T-cell (primary cell): ENCODE data around the gene PTPRS. TPM values are rescaled to one million over a fixed set of nuclear protein-coding genes. Genes with fewer than 3 reads are reported as not detected.
"Not testable (repeated sequence)": the region's sequence is repeated elsewhere in the genome, so short reads cannot be mapped to it uniquely, and the experiment has no call there.

Source experiments
- ATAC-seq, 4 experiments: fragments of 200-7000 bp in 3 of 4; fragments of 150-1000 bp in 1 of 4; cut with Tn5 transposase; replicated peaks in 1 of 4; 1 replicate in 3 of 4; 2 replicates in 1 of 4; pipeline ENCODE4 v1.10.0; 2021; ENCODE audit warnings: moderate library complexity in 3 of 4, mild to moderate bottlenecking in 2 of 4, moderate number of reproducible peaks in 1 of 4
- CTCF ChIA-PET, 2 donors: fragments of 300-600 bp; sonication (Branson Sonifier 250); formaldehyde crosslinking; loops; one replicate each; lab custom pipeline; 2022; ENCODE audit warnings: antibody characterized with exemption in 2 of 2; lab: Charles Lee
- POLR2A ChIA-PET, 2 donors: fragments of 300-600 bp; sonication (Branson Sonifier 250); formaldehyde crosslinking; loops; one replicate each; lab custom pipeline; 2022; ENCODE audit warnings: antibody characterized with exemption in 2 of 2; lab: Charles Lee
- DNase-seq, 35 experiments: peaks; one replicate each; pipeline versions ENCODE4 v3.0.0 to v3.0.0-alpha.2; 2013 to 2023
- H3K27ac ChIP-seq: one replicate; pipeline ENCODE4 v1.5.1; 2013; ENCODE audit warnings: low read length
- H3K27me3 ChIP-seq, 2 experiments: replicated peaks in 1 of 2; 1 replicate in 1 of 2; 2 replicates in 1 of 2; pipeline versions ENCODE4 v1.6.1 to v1.7.0; 2013; ENCODE audit warnings: low read length in 1 of 2, mixed read lengths in 1 of 2; ENCODE audit not compliant: control insufficient read depth in 2 of 2, insufficient read depth in 2 of 2; ENCODE audit errors: extremely low read depth in 1 of 2
- H3K36me3 ChIP-seq, 2 donors: 1 replicate in 1 of 2; 2 replicates in 1 of 2; pipeline versions ENCODE4 v1.6.1 to v1.7.0; 2013; ENCODE audit warnings: low read length in 1 of 2; ENCODE audit not compliant: control insufficient read depth in 2 of 2, insufficient read depth in 1 of 2; ENCODE audit errors: extremely low read depth in 1 of 2
- H3K4me1 ChIP-seq, 2 experiments: 1 replicate in 1 of 2; 2 replicates in 1 of 2; pipeline versions ENCODE4 v1.6.1 to v1.7.0; 2013; ENCODE audit warnings: low read length in 2 of 2, mixed read lengths in 1 of 2; ENCODE audit not compliant: insufficient read depth in 2 of 2, control insufficient read depth in 1 of 2; ENCODE audit errors: extremely low read depth in 1 of 2
- H3K4me3 ChIP-seq, 2 donors: 1 replicate in 1 of 2; 2 replicates in 1 of 2; pipeline versions ENCODE4 v1.5.1 to v1.7.0; 2013; ENCODE audit warnings: mild to moderate bottlenecking in 2 of 2, low read length in 1 of 2, moderate library complexity in 1 of 2; ENCODE audit not compliant: control insufficient read depth in 1 of 2; ENCODE audit errors: extremely low read depth in 1 of 2
- H3K9me3 ChIP-seq: 2 replicates; pipeline ENCODE4 v1.7.0; 2013
- H3K27ac Mint-ChIP-seq, 2 donors: one replicate each; pipeline ENCODE4 v1.8.0; 2020 to 2021; ENCODE audit warnings: mild to moderate bottlenecking in 2 of 2, mixed read lengths in 2 of 2
- H3K27me3 Mint-ChIP-seq, 2 donors: one replicate each; pipeline ENCODE4 v1.8.0; 2021 to 2022; ENCODE audit warnings: mixed read lengths in 2 of 2
- H3K36me3 Mint-ChIP-seq: one replicate; pipeline ENCODE4 v1.8.0; 2021; ENCODE audit warnings: mixed read lengths
- H3K4me1 Mint-ChIP-seq, 3 donors: one replicate each; pipeline ENCODE4 v1.8.0; 2020 to 2022; ENCODE audit warnings: mixed read lengths in 3 of 3, mild to moderate bottlenecking in 1 of 3
- H3K4me3 Mint-ChIP-seq, 3 donors: one replicate each; pipeline ENCODE4 v1.8.0; 2020 to 2022; ENCODE audit warnings: mild to moderate bottlenecking in 3 of 3, mixed read lengths in 3 of 3, moderate library complexity in 3 of 3
- H3K9me3 Mint-ChIP-seq, 3 donors: one replicate each; pipeline ENCODE4 v1.8.0; 2020 to 2022; ENCODE audit warnings: mixed read lengths in 3 of 3
- WGBS: methylation state at CpG from one replicate; pipeline ENCODE4 v1.1.5; 2013; ENCODE audit warnings: missing lambda C conversion rate; ENCODE audit not compliant: insufficient coverage; 5-methylcytosine and 5-hydroxymethylcytosine counted together
- total RNA-seq, 35 experiments: library from RNA in 6 of 35; stranded (reverse) in 6 of 35; fragments of 120-200 nt in 1 of 35; gene quantifications; one replicate each; pipeline versions ENCODE4 v1.2.1 to v1.2.4 and lab custom pipeline; 2013 to 2026

Gene PTPRS
- total RNA-seq, 5 donors from 2014 or later (not counting 1 experiment from before 2014, with no cell fraction given): 2.9 to 5.6 (median 4.1) TPM

- peaks cover 0 to 82% of the 10 kb centered on the region in 2 experiments for H3K27me3 ChIP-seq
- Mint-ChIP-seq H3K9me3 (no peaks in the 10 kb centered on the region), H3K27me3 (peaks cover 42 to 52% of the 10 kb centered on the region in 2 donors), H3K4me3 (no peak overlapping the region), H3K4me1 (peaks cover 16 to 17% (median 16%) of the 10 kb centered on the region in 3 donors), H3K27ac (no peak overlapping the region), H3K36me3 (no peaks in the 10 kb centered on the region)
- ChIA-PET POLR2A (no interaction called here), CTCF (no interaction called here)
- ATAC-seq (no peak), DNase-seq (no peak)
- H3K9me3 ChIP-seq: no peaks in the 10 kb centered on the region
- H3K4me1 ChIP-seq: peaks cover 0 to 10% of the 10 kb centered on the region in 2 experiments
- WGBS: 93% methylated on average over 10 of the region's 11 CpGs
- H3K27ac ChIP-seq: no peak overlapping the region
- H3K36me3 ChIP-seq: no peaks in the 10 kb centered on the region
- H3K4me3 ChIP-seq: no peak overlapping the region
These were observed 8.1 kb downstream of the PTPRS start for GRCh38 chr19:5332501-5332900.

- DNase-seq: no peak
- no peaks in the 10 kb centered on the region for H3K9me3 ChIP-seq
- H3K36me3 Mint-ChIP-seq: no peaks in the 10 kb centered on the region
- peaks cover 37 to 44% of the 10 kb centered on the region in 2 donors for H3K27me3 Mint-ChIP-seq
- H3K4me3 Mint-ChIP-seq: no peak overlapping the region
- no peak overlapping the region for H3K27ac Mint-ChIP-seq
- POLR2A ChIA-PET: no interaction called here
- H3K4me1 Mint-ChIP-seq: peaks cover 13 to 17% (median 14%) of the 10 kb centered on the region in 3 donors
- no peaks in the 10 kb centered on the region for H3K36me3 ChIP-seq
- no peak overlapping the region for H3K27ac ChIP-seq
- H3K27me3 ChIP-seq: peaks cover 0 to 77% of the 10 kb centered on the region in 2 experiments
- WGBS: 90% methylated on average over 5 of the region's 13 CpGs
- H3K4me3 ChIP-seq: no peak overlapping the region
- CTCF ChIA-PET: no interaction called here
- no peak for ATAC-seq
- no peaks in the 10 kb centered on the region for H3K9me3 Mint-ChIP-seq
- H3K4me1 ChIP-seq: peaks cover 0 to 10% of the 10 kb centered on the region in 2 experiments
These were observed 8.8 kb downstream of the PTPRS start for GRCh38 chr19:5331790-5332189.

GRCh38 chr19:5330307-5330720 lies 10.3 kb downstream of the PTPRS start:
- WGBS: 8% methylated on average over 2 of the region's 10 CpGs
- CTCF ChIA-PET: no interaction called here
- Mint-ChIP-seq H3K4me1 (peaks cover 2 to 4% (median 3%) of the 10 kb centered on the region in 3 donors), H3K27ac (no peak overlapping the region), H3K9me3 (no peaks in the 10 kb centered on the region), H3K27me3 (peaks cover 25 to 39% of the 10 kb centered on the region in 2 donors), H3K36me3 (no peaks in the 10 kb centered on the region), H3K4me3 (no peak overlapping the region)
- Histone ChIP-seq H3K27me3 (peaks cover 0 to 72% of the 10 kb centered on the region in 2 experiments), H3K27ac (no peak overlapping the region), H3K4me3 (no peak overlapping the region), H3K4me1 (no peaks in the 10 kb centered on the region), H3K9me3 (no peaks in the 10 kb centered on the region), H3K36me3 (no peaks in the 10 kb centered on the region)
- DNase-seq (no peak), ATAC-seq (no peak)
- POLR2A ChIA-PET: no interaction called here

- Histone ChIP-seq H3K4me1 (no peaks in the 10 kb centered on the region), H3K4me3 (no peak overlapping the region), H3K9me3 (no peaks in the 10 kb centered on the region), H3K36me3 (no peaks in the 10 kb centered on the region), H3K27me3 (peaks cover 0 to 70% of the 10 kb centered on the region in 2 experiments), H3K27ac (no peak overlapping the region)
- Mint-ChIP-seq H3K27ac (no peak overlapping the region), H3K9me3 (peaks cover 0 to 3% (median 3%) of the 10 kb centered on the region in 3 donors), H3K27me3 (peaks cover 17 to 36% of the 10 kb centered on the region in 2 donors), H3K36me3 (no peaks in the 10 kb centered on the region), H3K4me1 (no peaks in the 10 kb centered on the region), H3K4me3 (no peak overlapping the region)
- ATAC-seq (no peak), DNase-seq (no peak)
- POLR2A ChIA-PET: no interaction called here
- 78% methylated on average over 10 of the region's 11 CpGs for WGBS
- CTCF ChIA-PET: no interaction called here
These were observed 11.5 kb downstream of the PTPRS start for GRCh38 chr19:5329141-5329540.

GRCh38 chr19:5328407-5328806 lies 12.2 kb downstream of the PTPRS start:
- ATAC-seq, H3K27ac ChIP-seq, H3K4me3 Mint-ChIP-seq, CTCF ChIA-PET, H3K4me1 Mint-ChIP-seq, H3K9me3 Mint-ChIP-seq, H3K36me3 ChIP-seq, H3K27ac Mint-ChIP-seq, DNase-seq, H3K36me3 Mint-ChIP-seq, H3K4me3 ChIP-seq, POLR2A ChIA-PET, H3K9me3 ChIP-seq, H3K4me1 ChIP-seq: not testable (repeated sequence)
- H3K27me3 ChIP-seq: peaks cover 0 to 70% of the 10 kb centered on the region in 2 experiments
- 95% methylated on average over 7 of the region's 8 CpGs for WGBS
- peaks cover 17 to 33% of the 10 kb centered on the region in 2 donors for H3K27me3 Mint-ChIP-seq

GRCh38 chr19:5326986-5327623 lies 13.5 kb downstream of the PTPRS start:
- POLR2A ChIA-PET: no interaction called here

More at GRCh38 chr19:5326986-5327623, 13.5 kb downstream of the PTPRS start:
- DNase-seq: no peak
- Mint-ChIP-seq H3K4me1 (peaks cover 0 to 2% (median 0%) of the 10 kb centered on the region in 3 donors), H3K4me3 (no peak overlapping the region), H3K27ac (no peak overlapping the region), H3K36me3 (no peaks in the 10 kb centered on the region), H3K9me3 (peaks cover 0 to 3% (median 3%) of the 10 kb centered on the region in 3 donors), H3K27me3 (peaks cover 22 to 36% of the 10 kb centered on the region in 2 donors)
- H3K27me3 ChIP-seq: peaks cover 0 to 69% of the 10 kb centered on the region in 2 experiments
- no peaks in the 10 kb centered on the region for H3K36me3 ChIP-seq
- H3K9me3 ChIP-seq: no peaks in the 10 kb centered on the region
- 81% methylated on average over 10 of the region's 18 CpGs for WGBS
- H3K4me3 ChIP-seq: no peak overlapping the region
- no peak overlapping the region for H3K27ac ChIP-seq
- CTCF ChIA-PET: no interaction called here
- peaks cover 0 to 4% of the 10 kb centered on the region in 2 experiments for H3K4me1 ChIP-seq
- no peak for ATAC-seq
